HG03280 (cell line): ENCODE measurements around the gene DLG5.

ENCODE experiments used
- ATAC-seq: cut with Tn5 transposase; IDR thresholded peaks from one replicate; pipeline ENCODE4 v1.9.1; 2021; ENCODE audit warnings: mild to moderate bottlenecking, moderate library complexity; ENCODE audit not compliant: unreplicated experiment

The DLG5 gene

GRCh38 chr10:77915319-77916105 is 11.0 kb downstream of the DLG5 start:
- no peak for ATAC-seq

- ATAC-seq, result no peak
These were observed 13.5 kb downstream of the DLG5 start for GRCh38 chr10:77913090-77913489.

DNA sequence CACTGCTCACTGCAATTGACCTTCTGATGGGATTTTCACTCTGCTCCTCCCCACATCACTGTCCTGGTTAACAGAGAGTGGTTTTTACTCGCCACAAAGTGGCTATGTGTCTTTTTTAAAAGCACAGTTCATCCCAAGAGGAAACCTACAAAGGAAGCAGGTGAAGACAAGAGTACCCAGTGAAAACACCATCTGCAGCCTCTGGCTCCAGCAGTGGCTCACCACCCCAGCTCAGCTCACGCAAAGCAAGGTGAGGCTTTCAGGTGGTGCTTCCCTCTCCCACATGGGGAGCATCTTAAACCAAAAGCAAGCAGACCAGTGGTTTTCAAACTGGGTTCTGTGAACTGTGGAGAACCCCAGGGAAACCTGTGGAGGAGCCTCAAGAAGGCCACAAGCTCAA is 14.0 kb downstream of the DLG5 start:
- ATAC-seq, result no peak

DNA sequence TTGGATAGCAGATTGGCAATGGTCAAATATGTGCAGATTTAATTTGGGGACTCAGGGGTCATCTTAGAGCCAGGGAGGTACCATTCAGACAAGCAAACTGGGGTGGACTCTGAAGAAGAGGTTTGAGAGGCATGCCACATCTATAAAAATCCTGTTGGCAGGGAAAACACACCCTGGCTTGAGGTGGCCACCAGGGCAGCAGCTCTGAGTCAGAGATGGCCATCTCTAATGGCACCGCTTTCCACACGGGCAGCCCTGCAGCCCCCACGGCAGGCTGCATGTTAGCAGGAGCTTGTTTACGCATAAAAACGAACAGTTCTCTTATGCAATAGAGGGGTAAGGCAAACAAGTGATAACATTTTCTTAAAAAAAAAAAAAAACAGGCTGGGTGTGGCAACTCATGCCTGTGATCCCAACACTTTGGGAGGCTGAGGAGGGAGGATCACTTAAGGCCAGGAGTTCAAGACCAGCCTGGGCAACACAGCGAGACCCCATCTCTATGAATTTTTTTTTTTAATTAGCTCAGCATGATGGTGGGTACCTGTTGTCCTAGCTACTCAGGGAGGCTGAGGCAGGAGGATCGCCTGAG is 14.9 kb downstream of the DLG5 start:
- no peak for ATAC-seq

DNA sequence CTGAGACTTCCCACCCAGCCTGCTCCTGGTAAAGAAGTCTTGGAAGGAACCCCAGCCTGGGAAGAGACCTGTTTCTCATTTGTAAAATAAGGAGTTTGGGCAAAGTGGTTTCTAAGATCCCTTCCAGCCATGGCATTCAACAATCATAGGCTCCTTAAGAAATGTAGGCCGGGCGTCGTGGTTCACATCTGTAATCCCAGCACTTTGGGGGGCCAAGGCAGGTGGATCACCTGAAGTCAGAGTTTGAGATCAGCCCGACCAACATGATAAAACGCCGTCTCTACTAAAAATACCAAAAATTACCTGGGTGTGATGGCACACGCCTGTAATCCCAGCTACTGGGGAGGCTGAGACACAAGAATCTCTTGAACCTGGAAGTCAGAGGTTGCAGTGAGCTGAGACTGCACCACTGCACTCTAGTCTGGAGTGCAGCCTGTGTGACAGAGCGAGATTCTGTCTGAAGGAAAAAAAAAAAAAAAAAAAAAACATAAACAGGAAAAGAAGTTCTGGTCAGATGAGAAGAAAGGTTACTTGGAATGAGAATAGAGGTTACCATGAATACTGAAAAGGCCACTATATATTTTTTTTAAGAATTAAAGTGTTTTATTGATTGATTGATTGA is 15.9 kb downstream of the DLG5 start:
- ATAC-seq, result no peak

DNA sequence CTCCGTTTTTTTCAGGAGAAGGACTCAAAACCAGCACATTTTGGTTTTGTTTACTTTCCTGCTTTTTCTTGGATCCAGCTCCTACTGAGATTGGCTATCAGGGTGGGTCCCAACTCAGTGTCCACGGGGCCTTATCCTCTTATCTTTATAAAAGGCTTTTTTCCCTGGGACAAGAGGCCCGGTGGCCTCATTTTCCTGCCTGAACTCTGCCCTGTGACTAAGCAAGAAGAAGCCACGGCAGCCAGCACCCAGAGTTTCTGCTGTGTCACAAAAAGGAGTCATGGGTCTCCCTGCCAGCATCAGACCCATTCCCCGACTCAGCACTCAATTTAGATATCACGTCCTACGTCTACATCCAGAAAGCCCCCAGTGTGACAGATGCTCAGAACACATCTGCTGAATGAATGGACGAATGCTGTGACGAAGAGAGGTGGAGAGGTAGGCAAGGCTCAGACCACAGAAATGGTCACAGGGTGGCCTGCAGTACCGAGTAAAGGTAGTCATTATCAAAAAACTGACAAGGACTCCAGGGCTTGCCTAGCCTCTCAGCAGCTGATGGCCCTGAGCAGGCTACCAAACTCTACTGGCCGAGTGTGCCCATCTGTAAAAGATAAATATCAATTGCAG is 16.7 kb downstream of the DLG5 start:
- no peak for ATAC-seq

DNA sequence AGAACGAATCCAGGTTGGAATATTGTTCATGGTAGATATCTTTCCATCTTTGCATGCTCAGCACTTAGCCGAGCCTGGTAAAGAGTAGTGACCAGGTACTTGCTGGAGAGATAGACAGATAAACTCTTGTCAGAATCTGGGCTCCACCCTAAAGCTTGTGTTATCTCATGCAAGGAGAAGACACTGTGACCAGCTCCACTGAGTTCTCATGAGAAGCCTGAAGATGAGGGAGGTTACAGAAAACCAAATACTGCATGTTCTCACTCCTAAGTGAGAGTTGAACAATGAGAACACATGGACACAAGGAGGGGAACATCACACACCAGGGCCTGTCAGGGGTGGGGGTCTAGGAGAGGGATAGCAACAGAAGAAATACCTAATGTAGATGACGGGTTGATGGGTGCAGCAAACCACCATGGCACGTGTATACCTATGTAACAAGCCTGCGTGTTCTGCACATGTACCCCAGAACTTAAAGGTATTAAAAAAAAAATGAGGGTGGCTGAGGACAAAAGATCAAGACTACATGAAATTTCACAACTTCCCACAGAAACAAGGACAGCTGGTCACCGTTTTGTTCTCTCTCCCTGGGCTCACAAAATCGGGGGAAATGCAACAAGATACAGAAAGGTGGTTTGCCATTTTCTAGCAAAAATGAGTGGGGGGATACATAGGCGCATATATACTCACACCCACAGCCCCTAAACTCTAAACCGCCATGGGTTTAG is 17.4 kb downstream of the DLG5 start:
- ATAC-seq, result no peak

DNA sequence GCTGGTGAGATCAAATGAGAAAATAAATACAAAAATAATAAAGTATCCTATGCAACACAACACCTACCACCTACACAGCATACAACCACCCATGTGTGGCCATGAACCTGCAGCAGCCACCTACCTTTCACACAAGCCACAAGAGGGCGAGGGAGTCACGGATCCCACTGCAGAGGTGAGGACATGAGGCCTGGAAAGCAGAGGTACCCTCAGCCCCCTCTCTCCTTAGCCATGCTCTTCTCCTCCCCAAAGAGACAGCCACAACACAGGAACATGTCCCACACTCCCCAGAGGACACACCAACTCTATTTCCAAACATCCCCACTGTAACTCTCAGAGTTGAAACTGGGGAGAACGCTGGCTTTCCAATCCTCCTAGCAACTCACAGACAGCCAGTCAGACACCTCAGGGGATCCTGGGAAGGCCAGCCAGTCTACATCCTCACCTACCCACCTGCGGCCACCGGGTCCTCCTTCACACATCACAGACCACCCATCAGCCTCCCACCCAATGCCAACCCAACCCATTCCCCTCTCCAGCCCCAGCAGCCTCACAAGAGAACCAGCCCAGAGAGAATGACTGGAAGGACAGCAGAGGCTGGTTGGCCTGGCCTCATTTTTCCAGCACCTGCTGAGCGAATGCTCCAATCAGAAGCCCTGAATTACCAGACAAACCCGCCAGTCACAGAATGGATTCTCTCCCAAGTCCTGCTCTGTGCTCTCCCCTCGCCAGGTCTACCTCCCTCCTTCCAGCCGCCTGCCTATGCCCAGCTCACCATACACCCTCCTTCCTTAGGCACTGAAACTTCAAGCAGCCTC is 18.4 kb downstream of the DLG5 start:
- no peak for ATAC-seq

- no peak for ATAC-seq
These were observed 19.1 kb downstream of the DLG5 start for GRCh38 chr10:77907462-77907861.

DNA sequence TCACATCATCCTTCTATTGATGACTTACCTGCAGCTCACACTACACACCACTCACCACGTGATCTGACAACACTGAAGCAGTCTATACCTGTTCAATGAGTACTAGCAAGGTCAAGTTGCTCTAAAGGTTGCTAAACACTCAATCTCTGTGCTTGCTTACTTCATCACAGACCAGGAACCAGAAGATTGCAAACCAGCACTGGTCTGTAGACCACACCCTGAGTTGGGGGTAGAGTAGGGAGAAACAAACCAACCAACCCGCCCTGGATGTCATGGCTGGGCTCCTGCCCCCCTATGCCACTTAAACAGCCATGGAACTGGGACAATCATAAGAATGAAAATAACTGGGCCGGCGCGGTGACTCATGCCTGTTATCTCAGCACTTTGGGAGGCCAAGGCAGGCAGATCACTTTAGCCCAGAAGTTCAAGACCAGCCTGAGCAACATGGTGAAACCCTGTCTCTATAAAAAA is 19.6 kb downstream of the DLG5 start:
- no peak for ATAC-seq

DNA sequence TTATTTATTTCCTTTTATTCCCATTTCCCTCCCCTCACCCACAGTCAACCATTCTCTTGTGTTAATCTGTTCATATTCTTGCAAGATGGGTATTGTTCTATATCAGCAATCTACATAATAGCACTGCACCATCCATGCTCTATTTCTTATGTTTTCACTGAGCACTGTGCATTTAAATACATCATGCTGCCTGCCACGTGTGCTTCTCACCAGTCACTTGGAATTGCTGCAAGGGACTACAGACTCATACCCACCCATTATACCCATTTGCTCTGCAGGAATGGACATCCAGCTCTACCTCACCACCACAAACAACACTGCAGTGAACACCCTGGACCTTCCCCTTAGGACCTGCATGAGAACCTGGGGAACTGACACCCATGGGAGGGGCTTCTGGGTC is 20.8 kb downstream of the DLG5 start:
- no peak for ATAC-seq

DNA sequence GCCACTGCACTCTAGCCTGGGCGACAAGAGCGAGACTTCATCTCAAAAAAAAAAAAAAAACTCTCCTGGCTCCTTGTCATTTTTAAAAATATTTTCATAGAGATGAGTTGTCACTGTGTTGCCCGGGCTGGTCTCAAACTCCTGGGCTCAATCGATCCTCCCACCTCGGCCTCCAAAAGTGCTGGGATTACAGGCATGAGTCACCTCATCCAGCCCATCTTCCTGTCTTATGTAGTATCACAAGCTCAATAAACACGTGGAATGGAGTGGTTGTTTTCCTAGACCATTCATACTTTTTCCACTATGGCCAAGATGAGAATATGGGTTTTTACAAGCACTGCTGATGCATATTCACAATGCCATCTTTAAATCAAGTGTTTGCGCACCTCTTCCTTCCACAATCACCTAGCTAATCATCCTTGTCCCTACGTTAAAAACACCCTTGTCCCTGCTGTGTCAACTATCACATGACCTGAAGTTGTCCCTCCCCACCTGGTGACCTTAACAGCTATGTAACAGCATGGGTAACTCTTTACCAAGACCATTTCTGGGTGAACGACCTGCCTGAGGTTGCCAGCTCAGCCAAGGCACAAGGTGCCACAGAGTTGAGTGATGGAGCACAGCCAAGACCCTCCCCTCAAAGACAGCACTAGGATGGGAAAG is 21.3 kb downstream of the DLG5 start:
- ATAC-seq, result no peak

GRCh38 chr10:77904100-77904840 is 22.3 kb downstream of the DLG5 start:
- no peak for ATAC-seq

- ATAC-seq, result no peak
These were observed 24.4 kb downstream of the DLG5 start for GRCh38 chr10:77902159-77902558.

- no peak for ATAC-seq
These were observed 24.8 kb downstream of the DLG5 start for GRCh38 chr10:77901743-77902142.

DNA sequence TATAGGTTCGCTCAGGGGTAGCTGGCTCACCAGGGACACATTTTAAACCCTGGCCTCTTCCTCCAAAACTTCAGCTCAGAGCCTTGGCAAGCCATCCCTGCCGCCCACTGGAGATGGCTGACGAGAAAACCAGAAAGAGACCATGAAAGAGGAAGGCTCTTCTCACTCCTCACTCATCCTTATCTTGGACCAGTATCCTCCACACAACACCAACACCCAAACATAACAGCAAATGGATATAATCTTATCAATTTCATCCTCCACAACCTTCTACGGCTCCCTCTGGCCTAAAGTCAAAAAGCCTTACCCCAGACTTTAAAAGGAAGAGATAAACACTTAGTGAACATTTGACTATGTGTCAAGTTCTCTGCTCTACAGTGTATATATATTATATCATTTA is 26.9 kb downstream of the DLG5 start:
- no peak for ATAC-seq

DNA sequence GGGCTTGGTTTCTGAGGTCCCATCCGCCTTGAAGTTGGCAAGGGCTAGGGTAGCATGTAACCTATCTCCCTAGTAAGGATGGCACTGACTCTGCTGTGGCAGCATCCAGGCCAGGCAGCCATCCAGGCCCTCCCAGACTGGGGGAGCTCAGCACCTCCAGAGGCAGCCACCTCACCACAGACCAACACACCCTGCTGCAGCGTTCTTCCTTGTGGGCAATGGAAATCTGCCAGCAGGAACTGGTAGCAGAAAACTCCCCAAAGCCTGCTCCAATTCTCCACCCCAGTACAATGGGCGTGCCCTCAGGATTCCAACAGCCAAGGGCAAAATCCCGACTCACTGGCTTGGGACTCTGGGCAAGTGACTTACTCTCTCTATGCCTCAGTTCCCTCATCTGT is 27.5 kb downstream of the DLG5 start:
- no peak for ATAC-seq

- ATAC-seq, result no peak
These were observed 28.1 kb downstream of the DLG5 start for GRCh38 chr10:77898323-77899079.
